Left colon (tissue), 2 donors: ENCODE measurements around the gene OR13F1. TPM values are rescaled to one million over a fixed set of nuclear protein-coding genes. Genes with fewer than 3 reads are reported as not detected.

Experiments
- total RNA-seq, 2 donors: library from RNA; stranded (reverse); fragmentation: NEBNext Ultra II Directional; extraction: Animal tissue kit (Norgen Biotek cat#: 25700); gene quantifications; one replicate each; pipeline ENCODE4 v1.2.1, GENCODE V29; 2021
- donor health status: DM: no; HTN: no; CAD: no.
- donor health status: DM: yes; HTN: yes; CAD: no.

Gene OR13F1
- total RNA-seq, 2 donors from 2014 or later, result not detected

Other genes starting within 250 kb of the OR13F1 start
- gene OR13C4, start 22.9 kb downstream of the OR13F1 start, total RNA-seq, result not detected
- gene OR13C3, start 32.6 kb downstream of the OR13F1 start, total RNA-seq, result not detected
- not detected for gene OR13C8, start 64.9 kb downstream of the OR13F1 start, total RNA-seq
- gene OR13C5, start 95.2 kb downstream of the OR13F1 start, total RNA-seq, result not detected
- gene OR13C2, start 101.4 kb downstream of the OR13F1 start, total RNA-seq, result not detected
- not detected for gene OR13C9, start 113.9 kb downstream of the OR13F1 start, total RNA-seq
- gene OR13D1, start 190.3 kb downstream of the OR13F1 start, total RNA-seq, result not detected
- gene NIPSNAP3A, start 243.4 kb downstream of the OR13F1 start, total RNA-seq, result 10 to 100 TPM; 40.6 to 52.5 TPM